ENCODE results near the gene CDC27.

GRCh38 chr17:47223007-47223406 is 33.9 kb upstream of the CDC27 start:
- no peak for TF ChIP-seq CTCF (IDR thresholded peaks at IDR 0.05)
- no peak for TF ChIP-seq POLR2A (IDR thresholded peaks at IDR 0.05)

All from right lobe of liver (tissue), 4 donors.